Measurements from ENCODE around the gene LEAP2. TPM values are rescaled to one million over a fixed set of nuclear protein-coding genes. Genes with fewer than 3 reads are reported as not detected.

LEAP2 gene
- total and polyA plus RNA-seq, 2 of the 8 experiments (the other 6 are each of a cell fraction or from before 2014, with no cell fraction given): 1.8 to 2.9 TPM

DNA sequence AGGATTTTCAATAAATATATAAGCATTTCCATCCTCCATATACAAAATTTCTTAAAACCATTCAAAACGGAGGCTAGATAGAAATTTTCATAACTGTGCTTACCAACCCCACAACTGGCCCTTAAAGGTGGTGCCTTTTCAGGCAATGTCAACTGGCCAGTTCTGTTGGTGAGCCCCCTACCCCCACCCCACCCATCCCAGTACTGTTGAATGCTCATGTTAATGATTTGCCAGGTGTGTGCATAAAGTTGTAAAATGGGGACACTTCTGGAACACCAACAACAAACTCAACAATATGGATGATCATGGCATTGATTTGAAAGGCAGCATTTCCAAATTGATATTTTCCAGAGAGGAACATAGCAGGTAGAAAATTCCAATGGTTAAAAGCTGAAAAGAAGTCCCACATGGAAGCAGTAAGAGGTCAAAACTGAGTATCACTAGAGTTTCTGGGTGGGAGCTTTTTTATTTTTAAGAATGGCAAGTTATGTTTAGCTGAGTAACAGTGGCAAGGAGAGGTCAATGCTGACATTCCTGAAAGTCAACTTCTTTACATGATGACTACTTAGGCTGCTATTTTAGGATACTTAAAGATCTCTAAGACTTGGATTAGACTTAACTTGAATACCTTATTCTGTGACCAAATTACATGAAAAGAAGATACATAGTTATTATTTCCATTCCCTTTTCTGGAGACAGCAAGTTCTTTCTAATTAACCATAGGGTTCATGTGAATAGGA lies 2.7 kb downstream of the LEAP2 start:
- Histone ChIP-seq H4K20me1 (replicated peaks in 1 of 2; ENCODE audit: control insufficient read depth in 1 of 2, insufficient read depth in 2 of 2, low read length in 2 of 2) (no peaks in the 10 kb centered on the region), H3K4ac (replicated peaks; ENCODE audit: insufficient read length, low read depth, low read length) (no peak overlapping the region), H3K79me1 (ENCODE audit: low read depth, low read length) (no peaks in the 10 kb centered on the region), H4K5ac (ENCODE audit: insufficient read length, low read depth, low read length) (no peak overlapping the region), H2BK5ac (ENCODE audit: low read depth, low read length) (no peak overlapping the region), H3K23ac (ENCODE audit: insufficient read length) (no peak overlapping the region), H2BK15ac (ENCODE audit: low read length) (no peak overlapping the region), H3K14ac (ENCODE audit: insufficient read length) (no peak overlapping the region), H4K8ac (ENCODE audit: extremely low read depth, insufficient read depth, low read length) (no peak overlapping the region), H3K4me3 (ENCODE audit: extremely low read depth in 1 of 4, insufficient read depth in 2 of 4, low read depth in 3 of 4, low read length in 4 of 4) (no peak overlapping the region), H2BK12ac (ENCODE audit: low read depth, low read length) (no peak overlapping the region), H2BK20ac (ENCODE audit: low read length) (no peak overlapping the region), H3K23me2 (ENCODE audit: low read depth, low read length) (0 out of 2 replicates have a peak, but pooled peaks cover 2% of the 10 kb centered on the region), H2BK120ac (replicated peaks; ENCODE audit: low read depth, low read length) (no peak overlapping the region), H3K4me2 (ENCODE audit: insufficient read depth in 1 of 2, low read depth in 2 of 2, low read length in 2 of 2) (no peak overlapping the region), H3K18ac (ENCODE audit: extremely low read depth, low read length) (no peak overlapping the region), H3K56ac (replicated peaks; ENCODE audit: insufficient read length, low read depth, low read length) (no peak overlapping the region), H3K9me3 (ENCODE audit: insufficient read depth in 2 of 2, low read depth in 1 of 2, low read length in 1 of 2) (no peaks in the 10 kb centered on the region), H2AK5ac (ENCODE audit: low read depth, low read length) (no peak overlapping the region), H3K9ac (replicated peaks in 1 of 4; ENCODE audit: extremely low read depth in 1 of 4, low read depth in 3 of 4, low read length in 3 of 4) (peak overlapping the region in 1 of 4 experiments; percentile 34; a peak in 1 of 7 replicates), H3K27me3 (replicated peaks in 1 of 4; ENCODE audit: control insufficient read depth in 3 of 4, extremely low read depth in 1 of 4, insufficient read depth in 3 of 4, low read length in 3 of 4) (no peaks in the 10 kb centered on the region), H2AFZ (ENCODE audit: low read length) (no peak overlapping the region), H3K4me1 (replicated peaks in 1 of 4; ENCODE audit: control insufficient read depth in 3 of 4, insufficient read depth in 4 of 4, low read length in 3 of 4) (no peaks in the 10 kb centered on the region), H3K27ac (ENCODE audit: low read depth, low read length) (no peak overlapping the region), H3K79me2 (ENCODE audit: control insufficient read depth in 1 of 2, insufficient read depth in 2 of 2, low read length in 2 of 2) (no peaks in the 10 kb centered on the region), H4K91ac (replicated peaks; ENCODE audit: insufficient read length, low read length) (no peak overlapping the region), H3K36me3 (ENCODE audit: control insufficient read depth in 2 of 4, insufficient read depth in 4 of 4, low read length in 3 of 4) (peaks cover 3 to 31% (median 18%) of the 10 kb centered on the region in 4 experiments; a peak in 6 of 8 replicates)
- DNase-seq (ENCODE audit: low read depth in 1 of 2, low spot score in 2 of 2) (no peak), FAIRE-seq (no peak)
- WGBS, 2 experiments (ENCODE audit: extremely low coverage in 1 of 2, insufficient coverage in 1 of 2, insufficient read length in 1 of 2, insufficient replicate concordance in 2 of 2, low coverage in 1 of 2, low lambda C conversion rate in 2 of 2, missing lambda C conversion rate in 1 of 2): 76% methylated on average over 1 of the region's 1 CpG; no CpG with 5 or more reads in 1 of the 2 experiments
- POLR2A ChIA-PET (ENCODE audit: partially characterized antibody): interaction anchor here (0.8 to 2.4 kb wide), 2 partner anchors 9 to 49 kb away, joined by 3 to 15 read pairs; partner anchors contain the start of genes GDF9 and UQCRQ
- CTCF ChIA-PET (ENCODE audit: partially characterized antibody): interaction anchor here (0.5 to 32.2 kb wide), 4 partner anchors 10 to 119 kb away, joined by 3 to 465 read pairs (median 3); partner anchors contain the start of gene SHROOM1
- TF ChIP-seq RFX5 (IDR thresholded peaks at IDR 0.05; ENCODE audit: borderline replicate concordance, low read depth, low read length) (no peak), RNF2 (IDR thresholded peaks at IDR 0.05; ENCODE audit: borderline replicate concordance, low read depth, low read length, missing control alignments, poor library complexity, severe bottlenecking) (no peak), SIRT6 (IDR thresholded peaks at IDR 0.05; ENCODE audit: low read length) (no peak), SAP30 (IDR thresholded peaks at IDR 0.05; ENCODE audit: insufficient read depth, insufficient replicate concordance, low read length) (no peak), CBX8 (IDR thresholded peaks at IDR 0.05; ENCODE audit: borderline replicate concordance, low read depth, low read length) (no peak), EZH2 (IDR thresholded peaks at IDR 0.05; ENCODE audit: low read depth, low read length, severe bottlenecking) (no peak), NANOG (IDR thresholded peaks at IDR 0.05; ENCODE audit: insufficient read depth, low read depth, low read length, poor library complexity, severe bottlenecking) (no peak), BCL11A (IDR thresholded peaks at IDR 0.05; ENCODE audit: low read depth in 2 of 2, low read length in 2 of 2) (no peak)

Measured in H1 (cell line).